HEK293 (cell line): ENCODE measurements around the gene SIRT7.

ENCODE experiments used
- BCL11B ChIP-seq: fragments of 450-650 bp; formaldehyde crosslinking; IDR thresholded peaks from 2 replicates; pipeline ENCODE4 v1.5.1; 2016; ENCODE audit warnings: low read depth, missing biosample characterization, missing genetic modification characterization
- HOXC10 ChIP-seq: sonication (generic); formaldehyde crosslinking; IDR thresholded peaks from 2 replicates; pipeline ENCODE4 v1.8.1; 2023; ENCODE audit warnings: mild to moderate bottlenecking, missing genetic modification reagents
- HOXD13 ChIP-seq: sonication (generic); formaldehyde crosslinking; IDR thresholded peaks from 2 replicates; pipeline ENCODE4 v1.8.0; 2022; ENCODE audit warnings: missing genetic modification reagents, borderline replicate concordance
- PRDM10 ChIP-seq: fragments of 450-650 bp; formaldehyde crosslinking; IDR thresholded peaks from 2 replicates; pipeline ENCODE4 v1.5.1; 2016; ENCODE audit warnings: missing biosample characterization, missing genetic modification characterization
- REPIN1 ChIP-seq: fragments of 450-650 bp; formaldehyde crosslinking; IDR thresholded peaks from 2 replicates; pipeline ENCODE4 v1.5.1; 2017; ENCODE audit warnings: missing biosample characterization, missing genetic modification characterization, low read depth
- SP7 ChIP-seq: fragments of 450-650 bp; formaldehyde crosslinking; IDR thresholded peaks from 2 replicates; pipeline ENCODE4 v1.5.1; 2016; ENCODE audit warnings: missing biosample characterization, missing genetic modification characterization
- YY2 ChIP-seq: fragments of 450-650 bp; formaldehyde crosslinking; IDR thresholded peaks from 2 replicates; pipeline ENCODE4 v1.5.1; 2016; ENCODE audit warnings: missing biosample characterization, missing genetic modification characterization
- ZBTB26 ChIP-seq: fragments of 450-650 bp; formaldehyde crosslinking; optimal IDR thresholded peaks from 2 replicates; pipeline ENCODE3; 2016; ENCODE audit warnings: missing biosample characterization, mild to moderate bottlenecking, missing genetic modification characterization
- ZBTB48 ChIP-seq: fragments of 450-650 bp; formaldehyde crosslinking; IDR thresholded peaks from 2 replicates; pipeline ENCODE4 v1.5.1; 2016; ENCODE audit warnings: missing biosample characterization, missing genetic modification characterization
- ZNF146 ChIP-seq: fragments of 450-650 bp; formaldehyde crosslinking; IDR thresholded peaks from 2 replicates; pipeline ENCODE4 v1.5.1; 2016; ENCODE audit warnings: missing biosample characterization, missing genetic modification characterization
- ZNF211 ChIP-seq: fragments of 450-650 bp; formaldehyde crosslinking; IDR thresholded peaks from 2 replicates; pipeline ENCODE4 v1.5.1; 2016; ENCODE audit warnings: low read depth, missing biosample characterization, missing genetic modification characterization
- ZNF239 ChIP-seq: fragments of 450-650 bp; formaldehyde crosslinking; IDR thresholded peaks from 2 replicates; pipeline ENCODE4 v1.5.1; 2016; ENCODE audit warnings: missing biosample characterization, missing genetic modification characterization
- ZNF350 ChIP-seq: fragments of 450-650 bp; formaldehyde crosslinking; IDR thresholded peaks from 2 replicates; pipeline ENCODE4 v1.5.0; 2017; ENCODE audit warnings: missing biosample characterization, mild to moderate bottlenecking, missing genetic modification characterization
- ZNF366 ChIP-seq: fragments of 450-650 bp; formaldehyde crosslinking; conservative IDR thresholded peaks from 2 replicates; pipeline ENCODE4 v1.5.1; 2016; ENCODE audit warnings: missing biosample characterization, missing genetic modification characterization
- ZNF555 ChIP-seq: fragments of 450-650 bp; formaldehyde crosslinking; conservative IDR thresholded peaks from 2 replicates; pipeline ENCODE4 v1.5.1; 2017; ENCODE audit warnings: missing biosample characterization, mild to moderate bottlenecking, missing genetic modification characterization, inconsistent platforms
- ZNF600 ChIP-seq: fragments of 450-650 bp; formaldehyde crosslinking; IDR thresholded peaks from 2 replicates; pipeline ENCODE4 v1.5.1; 2016; ENCODE audit warnings: missing biosample characterization, missing genetic modification characterization
- ZNF629 ChIP-seq: fragments of 450-650 bp; formaldehyde crosslinking; IDR thresholded peaks from 2 replicates; pipeline ENCODE4 v1.5.1; 2017; ENCODE audit warnings: missing biosample characterization, missing genetic modification characterization
- ZNF654 ChIP-seq: fragments of 450-650 bp; formaldehyde crosslinking; IDR thresholded peaks from 2 replicates; pipeline ENCODE4 v1.5.1; 2016; ENCODE audit warnings: low read depth, missing biosample characterization, missing genetic modification characterization
- ZNF704 ChIP-seq: fragments of 450-650 bp; formaldehyde crosslinking; IDR thresholded peaks from 2 replicates; pipeline ENCODE4 v1.5.1; 2016; ENCODE audit warnings: missing biosample characterization, missing genetic modification characterization
- ZNF785 ChIP-seq: fragments of 450-650 bp; formaldehyde crosslinking; IDR thresholded peaks from 2 replicates; pipeline ENCODE4 v1.5.1; 2016; ENCODE audit warnings: missing biosample characterization, missing genetic modification characterization
- ZSCAN23 ChIP-seq: fragments of 450-650 bp; formaldehyde crosslinking; IDR thresholded peaks from 2 replicates; pipeline ENCODE4 v1.5.1; 2016; ENCODE audit warnings: missing biosample characterization, missing genetic modification characterization
- ZXDB ChIP-seq: fragments of 450-650 bp; formaldehyde crosslinking; IDR thresholded peaks from 2 replicates; pipeline ENCODE4 v1.5.1; 2016; ENCODE audit warnings: missing biosample characterization, missing genetic modification characterization
- TF ChIP-seq, protein P1 (sequence below): fragments of 450-650 bp; formaldehyde crosslinking; IDR thresholded peaks from 2 replicates; pipeline ENCODE4 v1.5.1; 2016; ENCODE audit warnings: missing biosample characterization, missing genetic modification characterization
- TF ChIP-seq, protein P2 (sequence below): fragments of 450-650 bp; formaldehyde crosslinking; IDR thresholded peaks from 2 replicates; pipeline ENCODE4 v1.5.1; 2016; ENCODE audit warnings: missing biosample characterization, missing genetic modification characterization
- TF ChIP-seq, protein P3 (sequence below): fragments of 450-650 bp; formaldehyde crosslinking; IDR thresholded peaks from 2 replicates; pipeline ENCODE4 v1.5.1; 2017; ENCODE audit warnings: missing biosample characterization, missing genetic modification characterization
- TF ChIP-seq, protein P4 (sequence below): fragments of 450-650 bp; formaldehyde crosslinking; IDR thresholded peaks from 2 replicates; pipeline ENCODE4 v1.5.1; 2017; ENCODE audit warnings: missing biosample characterization, missing genetic modification characterization

Gene SIRT7

DNA sequence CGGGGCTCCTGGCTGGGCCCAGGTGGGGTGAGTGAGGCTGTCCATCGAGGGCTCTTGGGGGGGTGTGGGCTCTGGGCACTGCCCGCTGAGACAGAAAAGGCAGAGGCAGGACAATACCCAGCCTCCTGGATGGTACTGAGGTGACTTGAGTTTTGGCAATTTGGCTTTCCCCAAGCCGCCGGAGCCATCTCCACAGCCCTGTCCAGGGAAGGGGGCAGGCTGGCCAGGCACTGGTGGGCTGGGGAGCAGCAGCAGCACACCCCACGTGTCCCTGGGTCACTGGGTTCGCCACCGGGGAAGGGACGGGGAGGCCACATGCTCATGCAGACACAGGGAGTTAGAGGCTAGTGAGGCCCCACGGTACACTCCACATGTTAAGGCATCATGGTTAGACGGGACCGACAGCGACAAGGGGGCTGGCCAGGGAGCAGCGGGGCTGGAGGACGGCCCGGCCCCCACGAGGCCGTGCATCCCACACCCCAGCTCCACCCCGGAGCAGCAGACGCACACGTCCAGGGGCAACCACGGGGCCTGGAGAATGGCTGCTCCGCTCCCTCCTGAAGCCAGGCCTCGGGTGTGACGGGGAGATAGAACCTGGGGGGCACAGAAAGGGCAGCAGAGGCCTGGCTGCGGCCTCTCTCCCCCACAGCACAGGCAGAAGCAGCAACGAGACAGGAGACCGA lies 49.8 kb downstream of the SIRT7 start (continued):
- TF ChIP-seq, protein P1, sequence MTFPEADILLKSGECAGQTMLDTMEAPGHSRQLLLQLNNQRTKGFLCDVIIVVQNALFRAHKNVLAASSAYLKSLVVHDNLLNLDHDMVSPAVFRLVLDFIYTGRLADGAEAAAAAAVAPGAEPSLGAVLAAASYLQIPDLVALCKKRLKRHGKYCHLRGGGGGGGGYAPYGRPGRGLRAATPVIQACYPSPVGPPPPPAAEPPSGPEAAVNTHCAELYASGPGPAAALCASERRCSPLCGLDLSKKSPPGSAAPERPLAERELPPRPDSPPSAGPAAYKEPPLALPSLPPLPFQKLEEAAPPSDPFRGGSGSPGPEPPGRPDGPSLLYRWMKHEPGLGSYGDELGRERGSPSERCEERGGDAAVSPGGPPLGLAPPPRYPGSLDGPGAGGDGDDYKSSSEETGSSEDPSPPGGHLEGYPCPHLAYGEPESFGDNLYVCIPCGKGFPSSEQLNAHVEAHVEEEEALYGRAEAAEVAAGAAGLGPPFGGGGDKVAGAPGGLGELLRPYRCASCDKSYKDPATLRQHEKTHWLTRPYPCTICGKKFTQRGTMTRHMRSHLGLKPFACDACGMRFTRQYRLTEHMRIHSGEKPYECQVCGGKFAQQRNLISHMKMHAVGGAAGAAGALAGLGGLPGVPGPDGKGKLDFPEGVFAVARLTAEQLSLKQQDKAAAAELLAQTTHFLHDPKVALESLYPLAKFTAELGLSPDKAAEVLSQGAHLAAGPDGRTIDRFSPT (tag by site-specific recombination): peak; percentile 94; the same call in 1 of the 2 replicates
- TF ChIP-seq ZNF239 (tag by site-specific recombination) (0 out of 2 replicates have a peak, but pooled peaks have one; percentile 39), REPIN1 (no peak), ZBTB26 (peak; percentile 41), BCL11B (tag by site-specific recombination) (peak; percentile 92; the same call in 1 of the 2 replicates), SP7 (peak; percentile 36), ZSCAN23 (tag by site-specific recombination) (no peak), ZNF366 (no peak), HOXD13 (CRISPR knock-in tag) (no peak), PRDM10 (tag by site-specific recombination) (no peak), ZNF555 (tag by site-specific recombination) (no peak), ZXDB (0 out of 2 replicates have a peak, but pooled peaks have one; percentile 21), ZNF600 (tag by site-specific recombination) (peak; percentile 58), ZNF704 (no peak), ZBTB48 (tag by site-specific recombination) (peak; percentile 82), ZNF211 (tag by site-specific recombination) (no peak), ZNF146 (no peak; the same call in 1 of the 2 replicates), HOXC10 (no peak), YY2 (tag by site-specific recombination) (no peak), ZNF350 (tag by site-specific recombination) (no peak), ZNF629 (no peak), ZNF654 (tag by site-specific recombination) (no peak), ZNF785 (tag by site-specific recombination) (0 out of 2 replicates have a peak, but pooled peaks have one; percentile 26)
- TF ChIP-seq, protein P2, sequence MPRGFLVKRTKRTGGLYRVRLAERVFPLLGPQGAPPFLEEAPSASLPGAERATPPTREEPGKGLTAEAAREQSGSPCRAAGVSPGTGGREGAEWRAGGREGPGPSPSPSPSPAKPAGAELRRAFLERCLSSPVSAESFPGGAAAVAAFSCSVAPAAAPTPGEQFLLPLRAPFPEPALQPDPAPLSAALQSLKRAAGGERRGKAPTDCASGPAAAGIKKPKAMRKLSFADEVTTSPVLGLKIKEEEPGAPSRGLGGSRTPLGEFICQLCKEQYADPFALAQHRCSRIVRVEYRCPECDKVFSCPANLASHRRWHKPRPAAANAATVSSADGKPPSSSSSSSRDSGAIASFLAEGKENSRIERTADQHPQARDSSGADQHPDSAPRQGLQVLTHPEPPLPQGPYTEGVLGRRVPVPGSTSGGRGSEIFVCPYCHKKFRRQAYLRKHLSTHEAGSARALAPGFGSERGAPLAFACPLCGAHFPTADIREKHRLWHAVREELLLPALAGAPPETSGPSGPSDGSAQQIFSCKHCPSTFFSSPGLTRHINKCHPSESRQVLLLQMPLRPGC (tag by site-specific recombination): peak; percentile 31; the same call in 1 of the 2 replicates
- TF ChIP-seq, protein P3, sequence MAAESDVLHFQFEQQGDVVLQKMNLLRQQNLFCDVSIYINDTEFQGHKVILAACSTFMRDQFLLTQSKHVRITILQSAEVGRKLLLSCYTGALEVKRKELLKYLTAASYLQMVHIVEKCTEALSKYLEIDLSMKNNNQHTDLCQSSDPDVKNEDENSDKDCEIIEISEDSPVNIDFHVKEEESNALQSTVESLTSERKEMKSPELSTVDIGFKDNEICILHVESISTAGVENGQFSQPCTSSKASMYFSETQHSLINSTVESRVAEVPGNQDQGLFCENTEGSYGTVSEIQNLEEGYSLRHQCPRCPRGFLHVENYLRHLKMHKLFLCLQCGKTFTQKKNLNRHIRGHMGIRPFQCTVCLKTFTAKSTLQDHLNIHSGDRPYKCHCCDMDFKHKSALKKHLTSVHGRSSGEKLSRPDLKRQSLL (tag by site-specific recombination): 0 out of 2 replicates have a peak, but pooled peaks have one; percentile 7
- TF ChIP-seq, protein P4, sequence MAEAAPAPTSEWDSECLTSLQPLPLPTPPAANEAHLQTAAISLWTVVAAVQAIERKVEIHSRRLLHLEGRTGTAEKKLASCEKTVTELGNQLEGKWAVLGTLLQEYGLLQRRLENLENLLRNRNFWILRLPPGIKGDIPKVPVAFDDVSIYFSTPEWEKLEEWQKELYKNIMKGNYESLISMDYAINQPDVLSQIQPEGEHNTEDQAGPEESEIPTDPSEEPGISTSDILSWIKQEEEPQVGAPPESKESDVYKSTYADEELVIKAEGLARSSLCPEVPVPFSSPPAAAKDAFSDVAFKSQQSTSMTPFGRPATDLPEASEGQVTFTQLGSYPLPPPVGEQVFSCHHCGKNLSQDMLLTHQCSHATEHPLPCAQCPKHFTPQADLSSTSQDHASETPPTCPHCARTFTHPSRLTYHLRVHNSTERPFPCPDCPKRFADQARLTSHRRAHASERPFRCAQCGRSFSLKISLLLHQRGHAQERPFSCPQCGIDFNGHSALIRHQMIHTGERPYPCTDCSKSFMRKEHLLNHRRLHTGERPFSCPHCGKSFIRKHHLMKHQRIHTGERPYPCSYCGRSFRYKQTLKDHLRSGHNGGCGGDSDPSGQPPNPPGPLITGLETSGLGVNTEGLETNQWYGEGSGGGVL (tag by site-specific recombination): peak; percentile 76
